Measurements from ENCODE around the gene NLK.
"Not testable (repeated sequence)": the region's sequence is repeated elsewhere in the genome, so short reads cannot be mapped to it uniquely, and the experiment has no call there.

The NLK gene

DNA sequence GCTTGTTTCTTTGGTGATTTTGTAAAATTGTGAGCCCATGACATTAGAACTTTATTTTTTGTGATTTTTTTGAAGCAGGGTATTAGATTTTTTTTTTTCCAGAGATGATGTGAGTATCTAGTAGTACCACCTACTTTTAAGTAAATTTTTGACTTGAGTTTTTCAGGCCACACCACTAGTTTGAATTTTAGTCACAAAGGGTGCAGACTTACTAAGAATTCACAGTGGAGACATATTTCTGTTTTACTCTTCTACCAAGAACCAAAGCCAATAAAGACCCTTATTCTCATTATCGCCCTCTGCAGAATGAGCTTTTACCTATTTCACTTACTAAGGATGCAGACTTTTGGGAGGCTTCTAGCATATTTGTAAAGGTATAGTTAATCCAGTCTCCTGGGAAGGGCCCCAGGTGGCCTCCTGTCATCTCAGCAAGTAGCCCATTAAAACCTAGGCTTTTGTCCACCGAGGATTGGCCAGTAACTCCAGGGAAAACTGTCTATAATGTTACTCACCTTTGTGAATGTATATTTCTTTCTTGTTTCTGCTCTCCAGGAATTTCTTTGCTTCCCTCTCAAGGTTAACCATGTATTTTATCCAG is 30.6 kb downstream of the NLK start:
- no peak for DNase-seq (ENCODE audit: low read depth)

- DNase-seq (ENCODE audit: low read depth), result no peak
Measured at GRCh38 chr17:28074010-28074409, 31.5 kb downstream of the NLK start.

- no peak for DNase-seq (ENCODE audit: low read depth)
Measured at GRCh38 chr17:28076144-28076543, 33.7 kb downstream of the NLK start.

DNA sequence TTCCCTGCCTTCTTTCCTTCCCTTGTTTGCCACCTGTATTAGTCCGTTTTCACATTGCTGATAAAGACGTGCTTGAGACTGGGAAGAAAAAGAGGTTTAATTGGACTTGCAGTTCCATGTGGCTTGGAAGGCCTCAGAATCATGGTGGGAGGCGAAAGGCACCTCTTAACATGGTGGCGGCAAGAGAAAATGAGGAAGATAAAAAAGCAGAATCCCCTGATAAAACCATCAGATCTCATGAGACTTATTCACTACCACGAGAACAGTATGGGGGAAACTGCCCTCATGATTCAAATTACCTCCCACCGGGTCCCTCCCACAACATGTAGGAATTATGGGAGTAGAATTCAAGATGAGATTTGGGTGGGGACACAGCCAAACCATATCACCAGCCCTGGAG is 34.7 kb downstream of the NLK start:
- DNase-seq (ENCODE audit: low read depth), result not testable (repeated sequence)

GRCh38 chr17:28078341-28079229 is 36.1 kb downstream of the NLK start:
- DNase-seq (ENCODE audit: low read depth), result no peak

DNA sequence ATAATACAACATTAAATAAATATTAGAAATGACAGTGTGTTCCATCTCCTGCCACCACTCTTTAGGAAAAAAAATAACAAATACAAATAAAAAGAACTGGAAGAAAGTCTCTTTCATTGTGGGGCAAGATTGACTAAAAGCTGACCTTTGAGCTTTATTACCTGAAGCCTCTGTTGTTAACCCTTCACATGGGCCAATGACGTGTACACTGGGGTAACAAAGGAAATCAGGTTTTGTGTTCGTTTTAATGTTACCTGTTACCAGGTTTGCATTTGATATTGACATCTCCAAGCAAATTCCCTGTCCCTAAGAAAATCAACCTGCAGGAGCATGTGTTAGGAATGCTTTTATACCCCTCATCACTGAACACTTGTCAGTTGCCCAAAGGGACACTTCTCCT is 39.0 kb downstream of the NLK start:
- DNase-seq (ENCODE audit: low read depth), result no peak

GRCh38 chr17:28085766-28086165 is 43.3 kb downstream of the NLK start:
- no peak for DNase-seq (ENCODE audit: low read depth)

DNA sequence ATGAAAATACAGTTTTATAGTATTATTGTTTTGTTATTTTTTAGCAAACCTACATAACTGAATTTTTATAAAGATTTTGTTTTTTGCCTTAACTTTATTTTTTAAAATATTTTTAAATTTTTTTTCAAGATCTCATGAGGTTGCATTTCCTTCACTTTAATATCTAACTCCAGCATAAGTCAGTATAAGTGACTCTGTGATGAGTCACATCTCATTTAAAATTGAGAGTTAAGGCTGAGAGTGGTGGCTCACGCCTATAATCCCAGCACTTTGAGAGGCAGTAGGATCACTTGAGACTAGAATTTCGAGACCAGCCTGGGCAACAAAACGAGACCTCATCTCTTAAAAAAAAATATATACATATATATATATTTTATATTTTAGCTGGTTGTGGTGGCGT is 44.0 kb downstream of the NLK start:
- no peak for DNase-seq (ENCODE audit: low read depth)

DNA sequence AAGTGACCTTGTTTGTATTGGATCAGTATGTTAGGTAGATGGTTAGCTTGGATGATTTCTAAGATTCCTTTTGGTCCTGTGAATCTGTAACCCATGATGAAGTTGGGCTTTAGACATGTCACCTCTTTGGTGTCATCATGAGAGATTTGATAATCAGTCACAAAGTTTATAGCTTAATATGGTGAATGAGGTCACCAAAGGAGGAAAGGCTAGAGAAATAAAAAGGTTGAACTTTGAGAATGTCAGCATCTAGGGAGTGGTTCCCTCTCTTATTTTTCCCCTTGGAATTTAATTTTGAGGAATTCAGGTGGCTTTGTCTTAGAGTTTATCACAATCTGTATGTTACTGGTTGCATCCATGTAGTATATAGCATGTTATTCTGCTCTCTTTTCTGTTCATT is 45.3 kb downstream of the NLK start:
- no peak for DNase-seq (ENCODE audit: low read depth)

DNA sequence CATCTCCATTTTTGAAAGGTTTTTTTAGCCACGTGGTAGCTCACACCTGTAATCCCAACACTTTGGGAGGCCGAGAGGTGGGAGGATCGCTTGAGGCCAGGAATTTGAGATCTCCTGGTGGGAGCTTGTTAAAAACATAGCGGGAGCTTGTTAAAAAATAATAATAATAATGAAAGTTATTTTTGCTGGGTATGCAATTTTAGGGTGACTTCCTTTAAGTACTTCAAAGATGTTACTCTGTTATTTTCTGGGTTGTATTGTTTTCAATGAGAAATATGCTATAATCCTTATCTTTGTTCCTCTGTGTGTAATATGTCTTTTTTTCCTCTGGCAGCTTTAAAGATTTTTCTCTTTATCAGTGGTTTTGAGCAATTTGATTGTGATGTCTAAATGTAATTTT is 48.1 kb downstream of the NLK start:
- no peak for DNase-seq (ENCODE audit: low read depth)

DNA sequence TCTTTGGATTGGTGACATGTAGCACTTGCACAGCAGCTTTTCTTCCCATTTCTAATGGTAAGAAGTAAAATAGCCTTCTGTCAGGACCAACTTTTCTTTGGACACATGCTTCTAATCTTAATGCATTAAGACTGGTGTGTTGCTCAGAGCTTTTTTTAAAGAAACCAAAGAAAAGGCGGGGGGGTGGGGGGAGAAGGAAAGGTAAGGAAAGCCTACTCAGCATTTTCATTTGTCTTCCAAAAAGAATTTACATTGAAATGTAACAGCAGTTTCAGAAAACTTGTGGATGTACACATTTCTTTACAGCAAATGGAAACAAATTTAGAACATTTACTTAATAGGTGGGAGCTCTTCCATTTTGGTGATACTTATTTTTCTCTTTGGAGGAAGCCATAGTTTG is 49.6 kb downstream of the NLK start:
- DNase-seq (ENCODE audit: low read depth), result no peak

DNA sequence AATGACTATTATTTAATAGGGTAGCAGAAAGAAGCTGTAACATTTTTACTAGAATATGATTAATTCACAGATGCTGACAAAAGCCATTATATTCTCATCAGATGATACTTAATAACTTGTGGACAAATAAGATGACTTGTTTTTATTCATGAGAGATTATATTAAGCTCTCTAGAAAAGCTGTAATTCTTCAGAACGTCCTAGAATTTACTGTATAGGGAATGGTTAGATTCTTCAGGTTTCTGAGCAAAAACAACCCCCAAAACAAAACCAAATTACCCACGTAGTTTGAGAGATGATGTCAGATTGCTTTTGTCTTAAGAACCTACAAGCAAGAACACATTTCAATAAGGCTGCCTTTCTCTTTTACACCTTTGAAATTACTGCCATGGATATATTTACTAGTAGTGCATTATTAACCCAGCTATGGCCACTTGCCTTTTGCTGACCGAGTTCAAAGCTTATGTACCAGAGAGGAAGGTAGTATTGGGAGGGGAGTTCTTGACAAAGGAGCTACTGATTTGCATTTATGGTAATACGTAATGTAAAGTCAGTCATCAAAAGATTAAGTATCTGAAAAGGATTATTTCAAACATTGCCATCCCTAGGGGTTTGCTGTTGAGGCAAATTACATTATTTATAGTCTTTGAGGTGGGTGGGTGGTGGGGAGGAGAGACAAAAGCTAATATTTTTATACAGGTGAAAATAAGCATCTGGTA is 51.7 kb downstream of the NLK start:
- no peak for DNase-seq (ENCODE audit: low read depth)

- DNase-seq (ENCODE audit: low read depth), result no peak
Measured at GRCh38 chr17:28096756-28097155, 54.3 kb downstream of the NLK start.

DNA sequence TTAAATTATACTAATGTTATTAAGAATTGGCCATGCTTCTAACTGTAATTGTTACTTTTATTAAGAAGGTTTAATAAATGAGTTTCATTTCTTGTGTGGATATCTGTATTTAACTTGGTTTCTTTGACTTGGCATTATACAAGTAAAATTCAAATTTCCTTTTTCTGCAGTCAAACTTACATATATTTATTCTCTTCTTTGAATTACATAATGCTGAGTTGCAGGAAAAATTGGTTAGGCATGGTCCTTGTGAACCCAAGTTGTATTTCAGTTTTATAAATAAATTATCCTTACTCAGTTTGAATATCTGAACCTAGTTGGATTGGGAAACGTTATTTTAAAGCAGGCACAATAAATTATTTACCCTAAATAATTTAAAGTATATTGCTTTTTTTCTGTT is 54.8 kb downstream of the NLK start:
- no peak for DNase-seq (ENCODE audit: low read depth)

- no peak for DNase-seq (ENCODE audit: low read depth)
Measured at GRCh38 chr17:28097901-28098300, 55.4 kb downstream of the NLK start.

DNA sequence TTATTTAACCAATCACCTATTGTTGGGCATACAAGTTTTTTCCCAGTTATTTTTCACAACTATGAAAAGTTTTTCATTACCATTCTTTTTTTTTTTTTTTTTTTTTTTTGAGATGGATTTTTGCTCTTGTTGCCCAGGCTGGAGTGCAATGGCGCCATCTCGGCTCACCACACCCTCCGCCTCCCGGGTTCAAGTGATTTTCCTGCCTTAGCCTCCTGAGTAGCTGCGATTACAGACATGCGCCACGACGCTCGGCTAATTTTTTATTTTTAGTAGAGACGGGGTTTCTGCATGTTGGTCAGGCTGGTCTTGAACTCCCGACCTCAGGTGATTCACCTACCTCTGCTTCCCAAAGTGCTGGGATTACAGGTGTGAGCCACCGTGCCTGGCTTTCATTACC is 56.1 kb downstream of the NLK start:
- not testable (repeated sequence) for DNase-seq (ENCODE audit: low read depth)

DNA sequence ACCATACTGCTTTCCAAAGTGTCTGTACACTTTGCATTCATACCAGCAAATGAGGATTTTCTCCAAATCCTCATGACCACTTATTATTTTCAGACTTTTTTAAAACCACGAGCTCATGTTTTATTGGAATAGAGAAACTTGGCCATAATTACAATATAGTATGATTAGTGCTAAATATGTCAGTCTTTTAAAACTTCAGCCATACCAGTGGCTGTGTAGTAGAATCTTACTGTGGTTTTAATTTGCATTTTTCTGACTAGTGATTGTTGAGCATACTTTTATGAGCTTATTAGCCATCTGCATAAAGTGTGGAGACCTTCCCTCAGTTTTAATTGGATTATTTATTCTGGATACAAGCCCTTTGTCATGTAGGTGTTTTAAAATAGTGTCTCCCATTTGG is 57.8 kb downstream of the NLK start:
- DNase-seq (ENCODE audit: low read depth), result no peak

DNA sequence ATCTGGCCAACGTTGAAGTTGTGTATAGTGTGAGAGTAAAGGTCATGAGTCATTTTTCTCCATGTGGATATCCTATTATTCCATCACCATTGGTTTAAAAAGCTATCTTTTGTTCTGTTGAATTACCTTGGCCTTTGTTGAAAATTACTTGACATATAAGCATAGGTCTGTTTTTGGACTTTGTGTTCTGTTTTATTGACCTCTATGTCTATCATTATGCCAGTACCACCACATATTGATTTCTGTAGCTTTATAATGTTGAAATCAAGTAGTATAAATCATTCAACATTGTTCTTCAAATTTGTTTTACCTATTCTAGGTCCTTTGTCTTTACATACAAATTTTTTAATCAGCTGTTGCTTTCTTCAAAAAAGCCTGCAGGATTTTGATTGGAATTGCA is 58.5 kb downstream of the NLK start:
- no peak for DNase-seq (ENCODE audit: low read depth)

- DNase-seq (ENCODE audit: low read depth), result no peak
Measured at GRCh38 chr17:28101919-28102318, 59.4 kb downstream of the NLK start.

- DNase-seq (ENCODE audit: low read depth), result no peak
Measured at GRCh38 chr17:28105501-28105900, 63.0 kb downstream of the NLK start.

DNA sequence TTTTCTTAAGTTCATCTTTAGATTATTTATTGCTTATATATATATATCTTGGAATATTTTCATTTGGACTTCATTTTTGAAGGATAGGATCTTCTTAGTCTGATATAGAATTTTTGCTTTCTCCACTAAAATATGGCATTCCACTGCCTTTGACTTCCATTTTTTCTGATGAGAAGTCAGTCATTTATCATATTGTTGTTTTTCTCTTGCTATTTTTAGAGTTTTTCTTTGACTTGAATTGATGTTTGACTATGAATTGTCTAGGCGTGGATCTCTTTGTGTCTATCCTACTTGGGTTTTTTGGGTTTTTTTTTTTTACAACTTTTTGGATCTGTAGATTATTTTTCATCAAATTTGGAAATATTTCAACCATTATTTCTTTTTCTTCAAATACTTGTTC is 67.7 kb downstream of the NLK start:
- DNase-seq (ENCODE audit: low read depth), result no peak

DNA sequence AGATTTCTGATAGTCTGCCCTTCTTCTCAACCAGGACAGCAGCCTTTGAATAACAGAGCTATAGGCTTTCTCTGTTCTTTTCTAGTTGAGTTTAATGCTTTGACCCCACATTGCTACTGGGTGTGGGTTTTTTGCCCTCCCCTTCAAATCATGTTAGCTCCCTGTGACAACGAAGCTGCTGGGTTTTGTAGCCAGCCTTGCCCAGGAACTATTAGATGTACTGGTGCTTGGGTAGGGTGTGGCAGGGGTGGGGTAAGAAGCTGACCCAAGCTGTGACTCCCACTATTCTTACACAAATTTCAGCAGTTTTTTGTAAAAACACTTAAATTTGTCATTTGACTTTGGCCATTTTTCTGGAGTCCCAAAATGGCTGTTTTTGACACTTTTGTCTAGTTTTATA is 69.7 kb downstream of the NLK start:
- DNase-seq (ENCODE audit: low read depth), result no peak

- DNase-seq (ENCODE audit: low read depth), result no peak
Measured at GRCh38 chr17:28112606-28113005, 70.1 kb downstream of the NLK start.
